ENCODE data around the gene COL4A2. TPM values are rescaled to one million over a fixed set of nuclear protein-coding genes. Genes with fewer than 3 reads are reported as not detected.

Gene COL4A2
- total and polyA plus RNA-seq, 8 donors, result 18.4 to 130 (median 43.8) TPM

GRCh38 chr13:110271313-110271712 lies 35.8 kb upstream of the COL4A2 start:
- no peak for FAIRE-seq
- intact Hi-C loops (cut with DNase I), result no loop called here
- WGBS, 2 donors, result 55 to 65% methylated on average over 5 of the region's 5 CpGs

DNA sequence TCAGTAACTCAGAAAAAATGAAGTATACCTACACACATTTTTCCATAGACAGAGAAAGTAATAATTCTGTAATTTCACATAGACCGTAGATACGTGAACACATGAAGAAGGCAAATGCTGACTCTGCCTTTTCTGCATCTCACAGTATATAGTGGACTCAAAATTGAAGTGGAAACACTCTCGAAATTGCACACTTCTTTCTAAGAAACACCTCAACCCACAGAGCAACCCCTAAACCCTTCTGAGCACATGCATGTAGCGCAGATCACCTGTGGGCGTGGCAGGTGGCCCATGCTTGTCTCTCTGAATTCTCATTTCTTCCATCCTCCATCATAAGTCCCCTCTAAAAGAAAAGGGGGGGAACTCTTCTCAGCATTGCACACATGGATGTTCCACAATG lies 34.9 kb upstream of the COL4A2 start:
- H3K4me3 ChIP-seq, result no peak overlapping the region
- no peak for ATAC-seq
- DNase-seq, result no peak
- 82 to 84% methylated on average over 5 of the region's 5 CpGs for WGBS, 2 donors
- no peaks in the 10 kb centered on the region for H3K27me3 ChIP-seq
- no peaks in the 10 kb centered on the region for H3K4me1 ChIP-seq
- FAIRE-seq, result no peak
- no peak overlapping the region for H3K27ac ChIP-seq
- no peak for TF ChIP-seq CTCF (IDR thresholded peaks at IDR 0.05)
- H3K9me3 ChIP-seq, result no peaks in the 10 kb centered on the region
- no peaks in the 10 kb centered on the region for H3K36me3 ChIP-seq
- intact Hi-C loops (cut with DNase I), result no loop called here

More at GRCh38 chr13:110271313-110271712, 35.8 kb upstream of the COL4A2 start:
- no peaks in the 10 kb centered on the region for H3K27me3 ChIP-seq
- no peak overlapping the region for H3K27ac ChIP-seq
- no peaks in the 10 kb centered on the region for H3K9me3 ChIP-seq
- no peak overlapping the region for H3K4me3 ChIP-seq
- H3K4me1 ChIP-seq, result no peaks in the 10 kb centered on the region
- DNase-seq (no peak), ATAC-seq (no peak)
- no peaks in the 10 kb centered on the region for H3K36me3 ChIP-seq
- TF ChIP-seq CTCF (IDR thresholded peaks at IDR 0.05), result no peak

DNA sequence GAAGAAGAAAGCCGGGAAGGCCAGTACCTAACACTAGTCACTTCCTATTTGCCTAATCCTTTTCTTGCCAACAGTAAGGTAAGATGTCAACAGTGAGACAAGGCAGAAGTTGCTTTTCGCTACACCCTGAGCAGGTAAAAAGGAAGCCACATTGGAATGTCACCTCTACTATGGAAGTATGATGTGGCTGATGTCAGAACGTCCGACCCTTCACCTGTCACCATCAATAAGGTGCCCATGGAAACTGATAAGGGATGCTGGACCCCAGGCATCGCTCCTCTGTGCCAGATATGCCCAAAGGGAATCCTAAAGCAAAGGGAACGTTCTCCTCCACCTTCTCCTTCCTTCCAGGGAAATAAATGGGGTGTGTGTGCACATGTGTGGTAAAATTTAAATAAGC lies 34.4 kb upstream of the COL4A2 start:
- 65 to 75% methylated on average over 6 of the region's 6 CpGs for WGBS, 2 donors
- no peaks in the 10 kb centered on the region for H3K4me1 ChIP-seq
- intact Hi-C loops (cut with DNase I), result no loop called here
- H3K27me3 ChIP-seq, result no peaks in the 10 kb centered on the region
- no peak overlapping the region for H3K27ac ChIP-seq
- no peak for ATAC-seq
- H3K4me3 ChIP-seq, result no peak overlapping the region
- TF ChIP-seq CTCF (IDR thresholded peaks at IDR 0.05), result no peak
- H3K36me3 ChIP-seq, result no peaks in the 10 kb centered on the region
- no peak for FAIRE-seq
- no peak for DNase-seq
- H3K9me3 ChIP-seq, result no peaks in the 10 kb centered on the region

DNA sequence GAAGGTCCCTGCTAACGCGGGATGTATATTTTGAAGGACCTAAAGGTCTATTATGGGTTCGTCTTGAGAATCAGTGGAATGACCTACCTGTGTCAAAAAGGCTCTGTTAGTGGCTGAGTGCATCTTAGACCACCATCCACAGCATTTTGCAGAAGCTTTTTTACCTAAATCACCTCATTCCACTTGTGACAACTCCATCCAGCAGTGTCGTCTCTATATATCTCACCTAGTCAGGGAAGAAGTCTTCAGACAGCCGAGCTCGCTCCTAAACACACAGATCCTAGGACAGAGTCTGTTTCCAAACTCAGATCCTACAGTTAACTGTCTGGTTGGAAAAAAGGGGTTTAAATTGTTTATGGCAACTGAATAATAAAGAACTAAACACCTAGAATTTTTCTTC lies 33.8 kb upstream of the COL4A2 start:
- no peaks in the 10 kb centered on the region for H3K27me3 ChIP-seq
- H3K4me1 ChIP-seq, result no peaks in the 10 kb centered on the region
- TF ChIP-seq CTCF (IDR thresholded peaks at IDR 0.05), result no peak
- H3K27ac ChIP-seq, result no peak overlapping the region
- DNase-seq (no peak), FAIRE-seq (no peak), ATAC-seq (no peak)
- H3K36me3 ChIP-seq, result no peaks in the 10 kb centered on the region
- 79 to 86% methylated on average over 6 of the region's 6 CpGs for WGBS, 2 donors
- H3K4me3 ChIP-seq, result no peak overlapping the region
- intact Hi-C loops (cut with DNase I), result no loop called here
- no peaks in the 10 kb centered on the region for H3K9me3 ChIP-seq

GRCh38 chr13:110274687-110275086 lies 32.4 kb upstream of the COL4A2 start:
- H3K4me3 ChIP-seq, result no peak overlapping the region
- H3K27me3 ChIP-seq, result no peaks in the 10 kb centered on the region
- FAIRE-seq, result no peak
- 82 to 90% methylated on average over 5 of the region's 5 CpGs for WGBS, 2 donors
- ATAC-seq, result peak in 1 of 4 donors; percentile 38
- no peaks in the 10 kb centered on the region for H3K4me1 ChIP-seq
- TF ChIP-seq CTCF (IDR thresholded peaks at IDR 0.05), result no peak
- no peaks in the 10 kb centered on the region for H3K36me3 ChIP-seq
- intact Hi-C loops (cut with DNase I), result no loop called here
- H3K9me3 ChIP-seq, result no peaks in the 10 kb centered on the region
- DNase-seq, result no peak
- no peak overlapping the region for H3K27ac ChIP-seq

Measured in pancreas (tissue), 10 donors.